Liver (tissue), 3 donors: Measurements from ENCODE around the gene RALGDS.

Source experiments
- ATF3 ChIP-seq: IDR thresholded peaks from 2 replicates; pipeline ENCODE4 v1.6.1; 2016; ENCODE audit warnings: antibody characterized with exemption
- FOXA1 ChIP-seq: IDR thresholded peaks from 2 replicates; pipeline ENCODE4 v1.6.1; 2016; ENCODE audit warnings: antibody characterized with exemption
- FOXA2 ChIP-seq: IDR thresholded peaks from 2 replicates; pipeline ENCODE4 v1.6.1; 2016; ENCODE audit warnings: antibody characterized with exemption
- GABPA ChIP-seq, 2 donors: IDR thresholded peaks in 1 of 2; conservative IDR thresholded peaks in 1 of 2; 2 replicates each; pipeline ENCODE4 v1.6.1; 2016; ENCODE audit warnings: antibody characterized with exemption in 2 of 2, mild to moderate bottlenecking in 1 of 2, moderate library complexity in 1 of 2
- HNF4A ChIP-seq, 2 donors: conservative IDR thresholded peaks; 2 replicates each; pipeline ENCODE4 v1.6.1; 2016; ENCODE audit warnings: antibody characterized with exemption in 2 of 2, mild to moderate bottlenecking in 2 of 2
- MAX ChIP-seq: IDR thresholded peaks from 2 replicates; pipeline ENCODE4 v1.6.1; 2016; ENCODE audit warnings: antibody characterized with exemption
- RAD21 ChIP-seq, 2 donors: IDR thresholded peaks; 2 replicates each; pipeline ENCODE4 v1.6.1; 2016; ENCODE audit warnings: antibody characterized with exemption in 2 of 2, mild to moderate bottlenecking in 2 of 2
- REST ChIP-seq: IDR thresholded peaks from 2 replicates; pipeline ENCODE4 v1.6.1; 2016; ENCODE audit warnings: antibody characterized with exemption, mild to moderate bottlenecking
- RXRA ChIP-seq, 2 donors: IDR thresholded peaks; 2 replicates each; pipeline ENCODE4 v1.6.1; 2017 to 2018; ENCODE audit warnings: antibody characterized with exemption in 2 of 2, mild to moderate bottlenecking in 1 of 2
- SP1 ChIP-seq: IDR thresholded peaks from 2 replicates; pipeline ENCODE4 v1.6.1; 2018; ENCODE audit warnings: antibody characterized with exemption, mild to moderate bottlenecking
- TAF1 ChIP-seq: conservative IDR thresholded peaks from 2 replicates; pipeline ENCODE4 v1.6.1; 2016; ENCODE audit warnings: antibody characterized with exemption, mild to moderate bottlenecking
- YY1 ChIP-seq: IDR thresholded peaks from 2 replicates; pipeline ENCODE4 v1.6.1; 2016; ENCODE audit warnings: antibody characterized with exemption, mild to moderate bottlenecking
- TF ChIP-seq, protein P1 (sequence below): fragments of 150-350 bp; IDR thresholded peaks from 2 replicates; pipeline ENCODE4 v1.5.1; 2017; ENCODE audit warnings: improper control_type of control experiment, low read depth, low read length; ENCODE audit not compliant: missing input control
- TF ChIP-seq, protein P2 (sequence below): IDR thresholded peaks from 2 replicates; pipeline ENCODE4 v1.6.1; 2016; ENCODE audit warnings: antibody characterized with exemption
- donor health status: healthy.
- donor health status: healthy.

DNA sequence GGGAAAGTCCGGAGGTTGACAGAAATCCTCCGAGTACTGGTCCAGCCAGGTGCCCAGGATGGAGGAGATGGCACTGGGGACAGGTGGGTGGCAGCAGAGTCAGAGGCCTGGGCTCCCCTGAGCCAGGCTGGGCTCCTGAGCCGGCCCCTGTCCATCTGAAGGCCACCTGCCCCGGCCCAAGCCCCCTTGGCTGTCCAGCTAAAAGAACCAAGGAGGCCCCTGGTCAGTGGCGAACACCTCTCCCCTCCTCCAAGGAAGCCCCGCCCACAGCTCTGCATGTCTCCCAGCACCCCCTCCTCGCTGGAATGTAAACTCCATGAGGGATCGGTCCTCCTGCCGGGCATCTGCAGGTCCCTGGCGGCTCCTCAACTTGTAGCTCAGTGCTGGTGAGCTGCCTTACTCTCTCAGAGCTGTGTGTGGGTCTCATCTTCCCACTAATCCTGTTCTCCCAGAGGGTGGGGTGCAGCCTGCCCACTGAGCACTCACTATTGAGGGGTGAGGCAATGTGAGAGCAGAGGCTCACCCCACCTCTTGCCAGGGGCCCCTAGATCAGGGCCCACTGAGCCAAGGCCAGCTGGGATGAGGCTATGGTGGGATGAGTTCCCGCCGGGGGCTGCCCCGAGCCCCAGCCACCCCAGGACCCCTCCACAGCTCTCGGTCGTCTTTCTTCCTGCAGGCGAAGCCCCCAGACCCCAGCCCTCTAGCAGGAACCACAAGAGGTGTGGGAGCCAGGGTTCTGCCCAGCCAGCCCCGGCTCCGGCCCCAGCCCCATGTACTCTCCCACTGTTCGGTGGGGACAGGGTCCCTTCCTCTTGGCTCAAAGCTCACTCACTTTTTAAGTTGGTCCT is 12.0 kb downstream of the RALGDS start:
- TF ChIP-seq TAF1: no peak
- TF ChIP-seq SP1: no peak
- TF ChIP-seq, protein P1, sequence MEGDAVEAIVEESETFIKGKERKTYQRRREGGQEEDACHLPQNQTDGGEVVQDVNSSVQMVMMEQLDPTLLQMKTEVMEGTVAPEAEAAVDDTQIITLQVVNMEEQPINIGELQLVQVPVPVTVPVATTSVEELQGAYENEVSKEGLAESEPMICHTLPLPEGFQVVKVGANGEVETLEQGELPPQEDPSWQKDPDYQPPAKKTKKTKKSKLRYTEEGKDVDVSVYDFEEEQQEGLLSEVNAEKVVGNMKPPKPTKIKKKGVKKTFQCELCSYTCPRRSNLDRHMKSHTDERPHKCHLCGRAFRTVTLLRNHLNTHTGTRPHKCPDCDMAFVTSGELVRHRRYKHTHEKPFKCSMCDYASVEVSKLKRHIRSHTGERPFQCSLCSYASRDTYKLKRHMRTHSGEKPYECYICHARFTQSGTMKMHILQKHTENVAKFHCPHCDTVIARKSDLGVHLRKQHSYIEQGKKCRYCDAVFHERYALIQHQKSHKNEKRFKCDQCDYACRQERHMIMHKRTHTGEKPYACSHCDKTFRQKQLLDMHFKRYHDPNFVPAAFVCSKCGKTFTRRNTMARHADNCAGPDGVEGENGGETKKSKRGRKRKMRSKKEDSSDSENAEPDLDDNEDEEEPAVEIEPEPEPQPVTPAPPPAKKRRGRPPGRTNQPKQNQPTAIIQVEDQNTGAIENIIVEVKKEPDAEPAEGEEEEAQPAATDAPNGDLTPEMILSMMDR: no peak
- no peak for TF ChIP-seq MAX
- TF ChIP-seq YY1: no peak
- no peak for TF ChIP-seq REST
- TF ChIP-seq, protein P2, sequence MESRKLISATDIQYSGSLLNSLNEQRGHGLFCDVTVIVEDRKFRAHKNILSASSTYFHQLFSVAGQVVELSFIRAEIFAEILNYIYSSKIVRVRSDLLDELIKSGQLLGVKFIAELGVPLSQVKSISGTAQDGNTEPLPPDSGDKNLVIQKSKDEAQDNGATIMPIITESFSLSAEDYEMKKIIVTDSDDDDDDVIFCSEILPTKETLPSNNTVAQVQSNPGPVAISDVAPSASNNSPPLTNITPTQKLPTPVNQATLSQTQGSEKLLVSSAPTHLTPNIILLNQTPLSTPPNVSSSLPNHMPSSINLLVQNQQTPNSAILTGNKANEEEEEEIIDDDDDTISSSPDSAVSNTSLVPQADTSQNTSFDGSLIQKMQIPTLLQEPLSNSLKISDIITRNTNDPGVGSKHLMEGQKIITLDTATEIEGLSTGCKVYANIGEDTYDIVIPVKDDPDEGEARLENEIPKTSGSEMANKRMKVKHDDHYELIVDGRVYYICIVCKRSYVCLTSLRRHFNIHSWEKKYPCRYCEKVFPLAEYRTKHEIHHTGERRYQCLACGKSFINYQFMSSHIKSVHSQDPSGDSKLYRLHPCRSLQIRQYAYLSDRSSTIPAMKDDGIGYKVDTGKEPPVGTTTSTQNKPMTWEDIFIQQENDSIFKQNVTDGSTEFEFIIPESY: no peak
- TF ChIP-seq RAD21 (IDR thresholded peaks at IDR 0.05): no peak
- no peak for TF ChIP-seq GABPA (IDR thresholded peaks at IDR 0.05 in 1 of 2, conservative IDR thresholded peaks at IDR 0.05 in 1 of 2)
- TF ChIP-seq HNF4A (conservative IDR thresholded peaks at IDR 0.05): no peak
- TF ChIP-seq FOXA1: no peak
- no peak for TF ChIP-seq ATF3
- no peak for TF ChIP-seq RXRA (IDR thresholded peaks at IDR 0.05)
- no peak for TF ChIP-seq FOXA2
